ENCODE data around the gene FOXP1. TPM values are rescaled to one million over a fixed set of nuclear protein-coding genes. Genes with fewer than 3 reads are reported as not detected.

The FOXP1 gene
- total and polyA plus RNA-seq, 2 of the 8 experiments (the other 6 are each of a cell fraction or from before 2014, with no cell fraction given), result 13.9 to 25.4 TPM

DNA sequence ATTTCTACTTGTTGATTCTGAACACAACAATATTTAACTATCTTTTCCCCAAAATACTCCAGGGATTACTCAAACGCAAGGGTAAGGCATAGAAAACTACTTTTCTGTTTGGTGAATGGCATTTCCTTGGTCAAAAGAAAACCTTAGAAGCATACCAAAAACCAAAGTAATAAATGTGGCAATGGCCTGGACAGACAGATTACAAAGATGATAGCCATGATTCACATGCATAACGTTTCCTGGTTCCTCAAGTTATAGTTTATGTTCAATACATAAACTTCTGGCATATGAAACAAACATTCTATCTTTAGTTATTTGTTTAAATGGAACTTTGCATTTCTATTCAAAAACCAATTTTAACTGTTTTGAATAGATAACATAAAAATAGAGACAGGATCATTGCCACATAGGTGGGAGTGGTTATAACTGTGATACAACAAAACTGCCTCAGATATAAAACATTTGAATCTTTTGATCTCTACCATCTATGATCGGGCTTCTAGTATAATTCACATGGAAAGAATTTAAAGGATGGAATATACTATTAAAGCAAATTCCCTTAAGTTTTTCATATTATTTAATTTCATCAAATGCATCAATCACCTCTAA is 32.1 kb downstream of the FOXP1 start:
- no peak overlapping the region for H4K91ac ChIP-seq (replicated peaks; ENCODE audit: insufficient read length, low read length)
- H3K79me2 ChIP-seq (ENCODE audit: control insufficient read depth in 1 of 2, insufficient read depth in 2 of 2, low read length in 2 of 2), result no peaks in the 10 kb centered on the region
- no peak overlapping the region for H3K56ac ChIP-seq (replicated peaks; ENCODE audit: insufficient read length, low read depth, low read length)
- DNase-seq (ENCODE audit: low read depth in 1 of 2, low spot score in 2 of 2), result no peak
- FAIRE-seq, result no peak
- no peak overlapping the region for H3K18ac ChIP-seq (ENCODE audit: extremely low read depth, low read length)
- H3K79me1 ChIP-seq (ENCODE audit: low read depth, low read length), result no peaks in the 10 kb centered on the region
- H3K36me3 ChIP-seq (ENCODE audit: control insufficient read depth in 2 of 4, insufficient read depth in 4 of 4, low read length in 3 of 4), result no peaks in the 10 kb centered on the region; a peak in 1 of 8 replicates
- H2BK20ac ChIP-seq (ENCODE audit: low read length), result no peak overlapping the region
- H3K27me3 ChIP-seq (replicated peaks in 1 of 4; ENCODE audit: control insufficient read depth in 3 of 4, extremely low read depth in 1 of 4, insufficient read depth in 3 of 4, low read length in 3 of 4), result no peaks in the 10 kb centered on the region
- no peaks in the 10 kb centered on the region for H3K9me3 ChIP-seq (ENCODE audit: insufficient read depth in 2 of 2, low read depth in 1 of 2, low read length in 1 of 2)
- no peak overlapping the region for H2AK5ac ChIP-seq (ENCODE audit: low read depth, low read length)
- H3K4me2 ChIP-seq (ENCODE audit: insufficient read depth in 1 of 2, low read depth in 2 of 2, low read length in 2 of 2), result no peak overlapping the region
- H2BK15ac ChIP-seq (ENCODE audit: low read length), result no peak overlapping the region
- H2BK5ac ChIP-seq (ENCODE audit: low read depth, low read length), result no peak overlapping the region
- H2BK12ac ChIP-seq (ENCODE audit: low read depth, low read length), result no peak overlapping the region
- 94% methylated on average over 3 of the region's 3 CpGs; no CpG with 5 or more reads in 1 of the 2 experiments for WGBS, 2 experiments (ENCODE audit: extremely low coverage in 1 of 2, insufficient coverage in 1 of 2, insufficient read length in 1 of 2, insufficient replicate concordance in 2 of 2, low coverage in 1 of 2, low lambda C conversion rate in 2 of 2, missing lambda C conversion rate in 1 of 2)
- no peak overlapping the region for H3K4ac ChIP-seq (replicated peaks; ENCODE audit: insufficient read length, low read depth, low read length)
- no peak overlapping the region for H4K5ac ChIP-seq (ENCODE audit: insufficient read length, low read depth, low read length)
- H3K9ac ChIP-seq (replicated peaks in 1 of 4; ENCODE audit: extremely low read depth in 1 of 4, low read depth in 3 of 4, low read length in 3 of 4), result no peak overlapping the region
- no peaks in the 10 kb centered on the region for H4K20me1 ChIP-seq (replicated peaks in 1 of 2; ENCODE audit: control insufficient read depth in 1 of 2, insufficient read depth in 2 of 2, low read length in 2 of 2)
- H3K27ac ChIP-seq (ENCODE audit: low read depth, low read length), result no peak overlapping the region
- H3K14ac ChIP-seq (ENCODE audit: insufficient read length), result no peak overlapping the region
- CTCF ChIA-PET (ENCODE audit: partially characterized antibody), result no interaction called here
- H2BK120ac ChIP-seq (replicated peaks; ENCODE audit: low read depth, low read length), result no peak overlapping the region
- no peak overlapping the region for H2AFZ ChIP-seq (ENCODE audit: low read length)
- H3K4me1 ChIP-seq (replicated peaks in 1 of 4; ENCODE audit: control insufficient read depth in 3 of 4, insufficient read depth in 4 of 4, low read length in 3 of 4), result no peaks in the 10 kb centered on the region
- H3K23ac ChIP-seq (ENCODE audit: insufficient read length), result no peak overlapping the region
- no peak overlapping the region for H4K8ac ChIP-seq (ENCODE audit: extremely low read depth, insufficient read depth, low read length)
- no peak overlapping the region for H3K4me3 ChIP-seq (ENCODE audit: extremely low read depth in 1 of 4, insufficient read depth in 2 of 4, low read depth in 3 of 4, low read length in 4 of 4)
- POLR2A ChIA-PET (ENCODE audit: partially characterized antibody), result interaction anchor here (1.3 kb wide), 1 partner anchor 9 kb away, joined by 4 read pairs; no protein-coding TSS in a partner anchor
- no peaks in the 10 kb centered on the region for H3K23me2 ChIP-seq (ENCODE audit: low read depth, low read length)
- TF ChIP-seq SRF (IDR thresholded peaks at IDR 0.05; ENCODE audit: low read depth, low read length) (no peak), POU5F1 (IDR thresholded peaks at IDR 0.05; ENCODE audit: low read depth, low read length) (no peak), BCL11A (IDR thresholded peaks at IDR 0.05; ENCODE audit: low read depth in 2 of 2, low read length in 2 of 2) (no peak), KDM1A (IDR thresholded peaks at IDR 0.05; ENCODE audit: borderline replicate concordance, low read length) (no peak), PHF8 (conservative IDR thresholded peaks at IDR 0.05; ENCODE audit: low read depth, low read length) (no peak), SP1 (IDR thresholded peaks at IDR 0.05; ENCODE audit: low read depth, low read length) (no peak), HDAC6 (IDR thresholded peaks at IDR 0.05; ENCODE audit: low read depth, low read length) (no peak), POLR2A (IDR thresholded peaks at IDR 0.05; ENCODE audit: control extremely low read depth in 1 of 2, low read depth in 2 of 2, low read length in 2 of 2) (no peak), ZNF274 (IDR thresholded peaks at IDR 0.05; ENCODE audit: borderline replicate concordance, extremely low read depth, low read length) (no peak), SAP30 (IDR thresholded peaks at IDR 0.05; ENCODE audit: insufficient read depth, insufficient replicate concordance, low read length) (no peak), NRF1 (IDR thresholded peaks at IDR 0.05; ENCODE audit: low read depth, low read length) (no peak), SIX5 (IDR thresholded peaks at IDR 0.05; ENCODE audit: low read depth, low read length) (no peak)
- TF ChIP-seq, protein P1, sequence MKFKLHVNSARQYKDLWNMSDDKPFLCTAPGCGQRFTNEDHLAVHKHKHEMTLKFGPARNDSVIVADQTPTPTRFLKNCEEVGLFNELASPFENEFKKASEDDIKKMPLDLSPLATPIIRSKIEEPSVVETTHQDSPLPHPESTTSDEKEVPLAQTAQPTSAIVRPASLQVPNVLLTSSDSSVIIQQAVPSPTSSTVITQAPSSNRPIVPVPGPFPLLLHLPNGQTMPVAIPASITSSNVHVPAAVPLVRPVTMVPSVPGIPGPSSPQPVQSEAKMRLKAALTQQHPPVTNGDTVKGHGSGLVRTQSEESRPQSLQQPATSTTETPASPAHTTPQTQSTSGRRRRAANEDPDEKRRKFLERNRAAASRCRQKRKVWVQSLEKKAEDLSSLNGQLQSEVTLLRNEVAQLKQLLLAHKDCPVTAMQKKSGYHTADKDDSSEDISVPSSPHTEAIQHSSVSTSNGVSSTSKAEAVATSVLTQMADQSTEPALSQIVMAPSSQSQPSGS (IDR thresholded peaks at IDR 0.05; ENCODE audit: low read length), result no peak

Measured in H1 (cell line).